HPDE6-E6E7 (cell line): ENCODE results near the gene ADM2.
"Not testable (repeated sequence)": the region's sequence is repeated elsewhere in the genome, so short reads cannot be mapped to it uniquely, and the experiment has no call there.

ENCODE experiments used
- DNase-seq: peaks from one replicate; pipeline ENCODE4 v3.0.0; 2011; ENCODE audit warnings: missing footprints; ENCODE audit errors: extremely low spot score

ADM2 gene

GRCh38 chr22:50506611-50507420 lies 25.5 kb downstream of the ADM2 start:
- DNase-seq: no peak

DNA sequence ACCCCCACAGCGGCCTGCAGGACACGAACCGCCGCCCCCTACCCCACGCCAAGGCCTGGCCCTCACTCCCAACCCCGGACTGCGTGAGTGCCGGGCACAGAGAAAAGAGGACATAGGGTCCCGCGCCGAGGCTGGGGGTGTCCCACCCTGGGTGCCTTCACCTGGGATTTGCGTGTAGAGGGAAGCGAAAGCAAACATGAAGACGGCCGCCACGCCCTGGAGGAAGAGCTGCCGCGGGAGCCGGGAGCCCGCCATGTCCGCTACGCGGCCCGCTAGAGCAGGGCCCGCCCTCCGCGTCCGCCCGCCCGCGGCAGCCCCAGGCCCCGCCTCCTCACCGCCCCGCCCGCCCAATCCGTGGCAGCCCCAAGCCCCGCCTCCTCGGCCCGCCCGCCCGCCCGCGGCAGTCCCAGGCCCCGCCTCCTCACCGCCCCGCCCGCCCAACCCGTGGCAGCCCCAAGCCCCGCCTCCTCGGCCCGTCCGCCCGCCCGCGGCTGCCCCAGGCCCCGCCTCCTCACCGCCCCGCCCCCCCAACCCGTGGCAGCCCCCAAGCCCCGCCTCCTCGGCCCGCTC lies 26.2 kb downstream of the ADM2 start, which contains the start of gene LMF2:
Gene LMF2 (minus strand): TSS at position 282 of the 570 bp plus-strand sequence. CDS start 27 bp downstream, at position 255.
- DNase-seq: no peak

- peak; percentile 93 for DNase-seq
Observed at GRCh38 chr22:50507991-50508884, 26.9 kb downstream of the ADM2 start, which contains the start of gene NCAPH2. NCAPH2 (plus strand) TSS chr22:50508224; CDS start chr22:50508338, 114 bp downstream.

DNA sequence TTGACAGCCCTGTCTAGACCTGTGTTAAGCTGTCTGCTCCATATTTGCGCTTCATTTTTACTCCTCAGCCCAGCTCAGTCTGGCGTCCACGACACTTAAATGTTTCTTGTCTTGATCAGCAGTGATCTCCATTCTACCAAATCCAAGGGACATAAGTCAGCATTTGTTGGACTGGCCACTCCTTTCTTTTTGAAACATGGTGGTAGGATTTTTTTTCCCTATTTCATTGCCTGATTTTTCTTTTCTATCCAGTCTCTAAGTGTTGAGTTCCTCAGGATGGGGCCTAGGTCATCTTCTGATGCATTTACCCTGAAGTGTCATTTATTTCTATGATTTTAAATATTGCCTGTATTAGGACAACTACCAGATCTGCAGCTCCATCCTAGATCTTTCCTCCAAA lies 27.6 kb downstream of the ADM2 start:
- DNase-seq: no peak

DNA sequence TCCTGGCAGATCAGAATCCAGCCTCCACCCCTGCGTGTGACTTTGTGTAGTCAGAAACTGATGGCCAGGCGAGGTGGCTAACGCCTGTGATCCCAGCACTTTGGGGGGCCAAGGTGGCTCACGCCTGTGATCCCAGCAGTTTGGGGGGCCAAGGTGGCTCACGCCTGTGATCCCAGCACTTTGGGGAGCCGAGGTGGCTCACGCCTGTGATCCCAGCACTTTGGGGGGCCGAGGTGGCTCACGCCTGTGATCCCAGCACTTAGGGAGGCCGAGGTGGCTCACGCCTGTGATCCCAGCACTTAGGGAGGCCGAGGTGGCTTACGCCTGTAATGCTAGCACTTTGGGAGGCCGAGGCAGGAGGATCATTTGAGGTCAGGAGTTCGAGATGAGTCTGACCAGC lies 31.8 kb downstream of the ADM2 start:
- no peak for DNase-seq

- DNase-seq: no peak
Observed at GRCh38 chr22:50516068-50516467, 34.7 kb downstream of the ADM2 start.

- DNase-seq: no peak
Observed at GRCh38 chr22:50516891-50517290, 35.5 kb downstream of the ADM2 start.

- DNase-seq: no peak
Observed at GRCh38 chr22:50517495-50518260, 36.3 kb downstream of the ADM2 start.

- DNase-seq: no peak
Observed at GRCh38 chr22:50518606-50519005, 37.3 kb downstream of the ADM2 start.

GRCh38 chr22:50519151-50519550 lies 37.8 kb downstream of the ADM2 start:
- DNase-seq: no peak

GRCh38 chr22:50520184-50520583 lies 38.8 kb downstream of the ADM2 start:
- DNase-seq: not testable (repeated sequence)

GRCh38 chr22:50520826-50521453 lies 39.6 kb downstream of the ADM2 start:
- no peak for DNase-seq

DNA sequence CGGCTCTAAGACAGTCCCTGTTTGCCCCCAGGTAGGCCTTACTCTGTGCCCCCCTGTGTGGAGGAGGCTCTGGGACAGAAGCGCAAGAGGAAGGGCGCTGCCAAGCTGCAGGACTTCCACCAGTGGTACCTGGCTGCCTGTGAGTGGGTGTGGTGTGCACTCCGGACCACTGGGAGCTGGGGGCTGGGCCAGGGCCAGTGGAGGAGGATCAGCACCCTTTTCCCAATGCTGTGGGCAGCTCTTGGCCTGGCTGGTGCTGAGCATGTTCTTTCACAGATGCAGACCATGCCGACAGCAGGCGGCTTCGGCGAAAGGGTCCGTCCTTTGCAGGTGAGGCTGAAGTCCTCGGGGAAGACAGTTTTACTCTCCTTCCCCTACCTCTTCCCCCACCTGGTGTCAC lies 40.4 kb downstream of the ADM2 start:
- no peak for DNase-seq

- DNase-seq: no peak
Observed at GRCh38 chr22:50522208-50522805, 41.0 kb downstream of the ADM2 start.

GRCh38 chr22:50522806-50523438 lies 41.6 kb downstream of the ADM2 start:
- DNase-seq: no peak

DNA sequence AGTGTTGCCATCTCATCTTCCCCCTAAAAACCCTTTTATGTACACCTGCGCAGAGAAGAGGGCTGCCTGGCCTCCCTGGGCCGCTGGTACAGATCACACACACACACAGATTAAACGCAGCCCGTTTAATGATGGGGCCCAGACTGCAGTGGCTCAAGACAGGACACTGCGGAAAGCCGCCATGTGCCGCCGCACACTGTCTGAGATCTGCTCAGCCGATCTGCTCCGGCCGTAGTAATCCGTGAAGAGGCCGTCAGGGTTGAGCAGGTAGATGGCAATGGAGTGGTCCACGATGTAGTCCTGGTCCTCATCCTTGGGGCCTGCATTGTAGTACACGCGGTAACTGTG lies 42.1 kb downstream of the ADM2 start:
- DNase-seq: no peak

DNA sequence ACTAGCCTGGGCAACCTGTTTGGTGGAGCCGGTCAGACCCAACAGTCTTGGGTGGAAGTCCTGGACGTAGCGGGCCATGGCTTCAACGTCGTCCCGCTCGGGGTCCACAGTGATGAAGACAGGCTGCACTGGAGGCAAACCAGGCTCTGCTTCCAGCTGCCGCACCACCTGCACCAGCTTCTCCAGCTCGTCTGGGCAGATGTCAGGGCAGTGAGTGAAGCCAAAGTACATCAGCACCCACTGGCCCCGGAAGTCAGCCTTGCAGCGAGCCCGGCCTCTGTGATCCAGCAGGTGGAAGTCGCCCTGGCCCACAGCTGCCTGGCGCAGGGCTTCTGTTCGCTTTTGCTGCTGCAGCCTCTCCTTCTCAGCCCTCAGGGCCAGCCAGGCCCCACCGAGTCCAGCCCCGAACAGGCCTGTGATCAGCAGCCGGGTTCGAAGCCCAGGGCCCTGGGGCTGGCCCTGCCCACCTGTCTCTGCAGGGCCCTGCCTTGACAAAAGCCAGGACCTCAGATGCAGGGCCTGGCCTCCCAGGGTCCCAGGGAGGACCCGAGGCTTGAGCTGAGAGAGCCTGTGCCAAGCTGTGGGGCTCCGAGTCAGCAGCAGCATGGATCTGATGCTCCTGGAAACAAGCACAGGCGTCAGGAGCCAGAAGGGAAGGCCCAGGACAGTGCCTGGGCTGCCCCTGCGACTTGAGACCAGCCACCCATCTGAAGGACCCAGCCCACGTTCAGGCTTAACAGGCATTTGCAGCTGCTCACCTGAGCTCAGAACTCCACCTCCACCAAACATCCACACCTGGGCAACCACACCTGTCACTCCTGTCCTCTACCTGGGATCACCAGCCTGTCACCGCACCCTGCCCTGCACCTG lies 42.7 kb downstream of the ADM2 start:
- no peak for DNase-seq

DNA sequence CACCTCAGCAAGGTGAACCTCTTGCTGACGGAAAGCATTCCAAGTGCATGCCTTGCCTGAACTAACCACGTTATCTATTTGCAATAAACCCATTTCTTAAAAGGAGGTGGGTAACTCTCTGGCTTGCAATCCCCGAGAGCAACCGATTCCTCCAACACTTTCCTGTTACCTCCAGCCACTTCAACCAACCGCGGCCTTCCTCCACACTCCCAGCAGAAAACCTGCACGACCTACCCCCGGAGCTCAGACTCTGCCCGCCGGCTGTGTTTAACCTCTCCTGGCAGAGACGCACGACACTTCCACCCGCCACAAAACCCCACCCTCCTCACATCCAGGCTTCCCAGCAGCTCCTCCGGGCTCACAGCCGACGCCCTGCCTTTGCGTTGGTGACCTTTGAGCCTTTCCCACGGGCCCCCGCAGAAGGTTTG lies 43.3 kb downstream of the ADM2 start:
- DNase-seq: no peak
